ENCODE data around the gene OR10S1.

GRCh38 chr11:123939317-123939716 is 38.3 kb downstream of the OR10S1 start, which contains the start of gene OR4D5:
- no peak for TF ChIP-seq EZH2 (IDR thresholded peaks at IDR 0.05; ENCODE audit: borderline replicate concordance)
- TF ChIP-seq CTCF (IDR thresholded peaks at IDR 0.05; ENCODE audit: poor library complexity), result no peak

Measured in hepatocyte (in vitro differentiated cells).